Right lobe of liver (tissue), 4 donors: ENCODE data around the gene ZFHX2.

Experiments used
- CTCF ChIP-seq, 4 donors: fragments of 200-600 bp in 3 of 4; fragments of 450-650 bp in 1 of 4; IDR thresholded peaks; one replicate each; pipeline versions ENCODE4 v1.5.1 to v1.8.0; 2016 to 2022; ENCODE audit warnings: antibody characterized with exemption in 4 of 4, mild to moderate bottlenecking in 2 of 4
- POLR2A ChIP-seq: fragments of 450-650 bp; IDR thresholded peaks from one replicate; pipeline ENCODE4 v1.6.1; 2017; ENCODE audit warnings: antibody characterized with exemption, mild to moderate bottlenecking
- donor health status: DM: no; HTN: no; CAD: no.
- donor health status: DM: no; HTN: no; CAD: no.
- donor health status: DM: no; HTN: yes; CAD: no.

GRCh38 chr14:23572836-23573235 lies 21.3 kb upstream of the ZFHX2 start:
- no peak for TF ChIP-seq CTCF (IDR thresholded peaks at IDR 0.05)
- TF ChIP-seq POLR2A: no peak
